Measurements from ENCODE around the gene OGT.

- TF ChIP-seq CTCF (IDR thresholded peaks at IDR 0.05) (no peak), ZFX (IDR thresholded peaks at IDR 0.05; ENCODE audit: borderline replicate concordance) (no peak)
These were observed 12.5 kb downstream of the OGT start for GRCh38 chrX:71545364-71545763.
